Neural progenitor cell (in vitro differentiated cells): ENCODE results near the gene GAD1.

ENCODE experiments used
- EZH2 ChIP-seq: fragments of 200-600 bp; sonication (generic); IDR thresholded peaks from 2 replicates; pipeline ENCODE4 v1.6.1; 2017; ENCODE audit warnings: antibody characterized with exemption, mild to moderate bottlenecking, moderate library complexity
- EZH2phosphoT487 ChIP-seq: fragments of 200-600 bp; sonication (generic); IDR thresholded peaks from 2 replicates; pipeline ENCODE4 v1.6.1; 2017; ENCODE audit warnings: antibody characterized with exemption
- TF ChIP-seq, protein P1 (sequence below): fragments of 200-600 bp; sonication (generic); IDR thresholded peaks from 2 replicates; pipeline ENCODE4 v1.5.1; 2017; ENCODE audit warnings: antibody characterized with exemption, mild to moderate bottlenecking

DNA sequence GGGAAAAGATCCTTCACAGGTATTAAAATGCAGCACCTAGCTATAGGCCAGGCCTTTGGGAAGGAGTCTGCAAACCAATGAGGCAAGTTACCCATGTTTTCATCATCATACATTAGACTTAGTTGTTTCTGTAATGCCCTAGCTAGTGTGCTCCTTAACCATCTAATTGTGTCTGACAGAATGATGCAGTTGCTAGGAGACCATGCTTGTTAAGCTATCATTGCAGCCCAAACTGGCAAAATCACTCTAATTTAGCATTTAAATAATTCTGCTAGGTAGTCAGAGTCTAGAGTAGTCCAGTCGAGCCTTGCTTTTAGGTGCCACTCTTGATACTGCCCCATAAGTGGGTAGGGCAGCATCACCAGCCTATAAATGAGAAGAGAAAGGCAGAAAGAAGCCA, 34.9 kb downstream of the GAD1 start:
- TF ChIP-seq, protein P1, sequence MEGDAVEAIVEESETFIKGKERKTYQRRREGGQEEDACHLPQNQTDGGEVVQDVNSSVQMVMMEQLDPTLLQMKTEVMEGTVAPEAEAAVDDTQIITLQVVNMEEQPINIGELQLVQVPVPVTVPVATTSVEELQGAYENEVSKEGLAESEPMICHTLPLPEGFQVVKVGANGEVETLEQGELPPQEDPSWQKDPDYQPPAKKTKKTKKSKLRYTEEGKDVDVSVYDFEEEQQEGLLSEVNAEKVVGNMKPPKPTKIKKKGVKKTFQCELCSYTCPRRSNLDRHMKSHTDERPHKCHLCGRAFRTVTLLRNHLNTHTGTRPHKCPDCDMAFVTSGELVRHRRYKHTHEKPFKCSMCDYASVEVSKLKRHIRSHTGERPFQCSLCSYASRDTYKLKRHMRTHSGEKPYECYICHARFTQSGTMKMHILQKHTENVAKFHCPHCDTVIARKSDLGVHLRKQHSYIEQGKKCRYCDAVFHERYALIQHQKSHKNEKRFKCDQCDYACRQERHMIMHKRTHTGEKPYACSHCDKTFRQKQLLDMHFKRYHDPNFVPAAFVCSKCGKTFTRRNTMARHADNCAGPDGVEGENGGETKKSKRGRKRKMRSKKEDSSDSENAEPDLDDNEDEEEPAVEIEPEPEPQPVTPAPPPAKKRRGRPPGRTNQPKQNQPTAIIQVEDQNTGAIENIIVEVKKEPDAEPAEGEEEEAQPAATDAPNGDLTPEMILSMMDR = no peak
- TF ChIP-seq EZH2 (no peak), EZH2phosphoT487 (no peak)
